Gastrocnemius medialis (tissue), 4 donors: ENCODE data around the gene TLR9.

Source experiments
- POLR2A ChIP-seq, 2 donors: fragments of 450-650 bp; IDR thresholded peaks; one replicate each; pipeline ENCODE4 v1.6.1; 2017; ENCODE audit warnings: antibody characterized with exemption in 2 of 2, mild to moderate bottlenecking in 2 of 2, moderate library complexity in 2 of 2
- TF ChIP-seq, protein P1 (sequence below), 5 experiments: fragments of 450-650 bp in 3 of 5; fragments of 200-600 bp in 2 of 5; sonication (generic) in 2 of 5; IDR thresholded peaks in 4 of 5; conservative IDR thresholded peaks in 1 of 5; 1 replicate in 4 of 5; 2 replicates in 1 of 5; pipeline ENCODE4 v1.5.1; 2016 to 2019; ENCODE audit warnings: antibody characterized with exemption in 5 of 5, mild to moderate bottlenecking in 3 of 5, moderate library complexity in 3 of 5

DNA sequence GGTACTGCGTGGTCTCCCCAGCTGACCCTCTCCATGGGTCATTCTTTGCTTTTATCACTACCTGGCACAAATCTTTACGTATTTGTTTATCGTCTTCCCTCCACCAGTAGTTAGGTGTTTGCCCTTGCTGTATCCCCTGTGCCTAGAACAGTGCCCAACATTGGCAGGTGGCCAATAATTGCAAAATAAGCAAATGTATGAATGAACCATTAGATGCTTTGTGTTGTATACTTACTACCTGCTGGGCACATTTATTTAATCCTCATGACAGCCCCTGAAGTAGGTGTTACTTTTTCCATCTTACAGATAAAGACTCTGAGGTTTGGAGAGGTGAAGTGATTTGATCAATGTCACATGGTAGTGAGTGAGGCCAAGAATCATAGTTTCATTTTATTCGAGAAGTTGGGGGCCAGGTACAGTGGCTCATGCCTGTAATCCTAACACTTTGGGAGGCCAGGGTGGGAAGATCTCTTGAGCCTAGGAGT, 15.5 kb upstream of the TLR9 start:
- no peak for TF ChIP-seq POLR2A (IDR thresholded peaks at IDR 0.05)
- TF ChIP-seq, protein P1, sequence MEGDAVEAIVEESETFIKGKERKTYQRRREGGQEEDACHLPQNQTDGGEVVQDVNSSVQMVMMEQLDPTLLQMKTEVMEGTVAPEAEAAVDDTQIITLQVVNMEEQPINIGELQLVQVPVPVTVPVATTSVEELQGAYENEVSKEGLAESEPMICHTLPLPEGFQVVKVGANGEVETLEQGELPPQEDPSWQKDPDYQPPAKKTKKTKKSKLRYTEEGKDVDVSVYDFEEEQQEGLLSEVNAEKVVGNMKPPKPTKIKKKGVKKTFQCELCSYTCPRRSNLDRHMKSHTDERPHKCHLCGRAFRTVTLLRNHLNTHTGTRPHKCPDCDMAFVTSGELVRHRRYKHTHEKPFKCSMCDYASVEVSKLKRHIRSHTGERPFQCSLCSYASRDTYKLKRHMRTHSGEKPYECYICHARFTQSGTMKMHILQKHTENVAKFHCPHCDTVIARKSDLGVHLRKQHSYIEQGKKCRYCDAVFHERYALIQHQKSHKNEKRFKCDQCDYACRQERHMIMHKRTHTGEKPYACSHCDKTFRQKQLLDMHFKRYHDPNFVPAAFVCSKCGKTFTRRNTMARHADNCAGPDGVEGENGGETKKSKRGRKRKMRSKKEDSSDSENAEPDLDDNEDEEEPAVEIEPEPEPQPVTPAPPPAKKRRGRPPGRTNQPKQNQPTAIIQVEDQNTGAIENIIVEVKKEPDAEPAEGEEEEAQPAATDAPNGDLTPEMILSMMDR (IDR thresholded peaks at IDR 0.05 in 4 of 5, conservative IDR thresholded peaks at IDR 0.05 in 1 of 5) = no peak
